HAP-1 (cell line): ENCODE results near the gene MYOG.

Experiments used
- DNase-seq, 2 experiments: peaks; one replicate each; pipeline ENCODE4 v3.0.0-alpha.2; 2016 to 2020; ENCODE audit warnings: low spot score in 2 of 2
- H3K27me3 ChIP-seq: fragments of 250-450 bp; sonication (Bioruptor Pico); 2 replicates; pipeline ENCODE4 v1.5.1; 2020; ENCODE audit warnings: low read depth, mild to moderate bottlenecking, moderate library complexity
- H3K36me3 ChIP-seq: fragments of 250-450 bp; sonication (Bioruptor Pico); replicated peaks from 2 replicates; pipeline ENCODE4 v1.5.1; 2020; ENCODE audit warnings: mild to moderate bottlenecking
- H3K4me1 ChIP-seq: fragments of 250-450 bp; sonication (Bioruptor Pico); 2 replicates; pipeline ENCODE4 v1.5.1; 2020; ENCODE audit warnings: mild to moderate bottlenecking
- H3K4me3 ChIP-seq: fragments of 250-450 bp; sonication (Bioruptor Pico); 2 replicates; pipeline ENCODE4 v1.5.1; 2020; ENCODE audit warnings: mild to moderate bottlenecking, moderate library complexity
- H3K9me3 ChIP-seq: fragments of 250-450 bp; sonication (Bioruptor Pico); 2 replicates; pipeline ENCODE4 v1.5.1; 2020; ENCODE audit warnings: mild to moderate bottlenecking, moderate library complexity
- in situ Hi-C: fragments of 300-500 bp; cut with MboI; formaldehyde crosslinking; loops from 3 replicates; pipeline ENCODE4 v1.14.3; 2020; ENCODE audit warnings: low sequenced_read_pairs, inconsistent platforms, mixed read lengths

The MYOG gene

DNA sequence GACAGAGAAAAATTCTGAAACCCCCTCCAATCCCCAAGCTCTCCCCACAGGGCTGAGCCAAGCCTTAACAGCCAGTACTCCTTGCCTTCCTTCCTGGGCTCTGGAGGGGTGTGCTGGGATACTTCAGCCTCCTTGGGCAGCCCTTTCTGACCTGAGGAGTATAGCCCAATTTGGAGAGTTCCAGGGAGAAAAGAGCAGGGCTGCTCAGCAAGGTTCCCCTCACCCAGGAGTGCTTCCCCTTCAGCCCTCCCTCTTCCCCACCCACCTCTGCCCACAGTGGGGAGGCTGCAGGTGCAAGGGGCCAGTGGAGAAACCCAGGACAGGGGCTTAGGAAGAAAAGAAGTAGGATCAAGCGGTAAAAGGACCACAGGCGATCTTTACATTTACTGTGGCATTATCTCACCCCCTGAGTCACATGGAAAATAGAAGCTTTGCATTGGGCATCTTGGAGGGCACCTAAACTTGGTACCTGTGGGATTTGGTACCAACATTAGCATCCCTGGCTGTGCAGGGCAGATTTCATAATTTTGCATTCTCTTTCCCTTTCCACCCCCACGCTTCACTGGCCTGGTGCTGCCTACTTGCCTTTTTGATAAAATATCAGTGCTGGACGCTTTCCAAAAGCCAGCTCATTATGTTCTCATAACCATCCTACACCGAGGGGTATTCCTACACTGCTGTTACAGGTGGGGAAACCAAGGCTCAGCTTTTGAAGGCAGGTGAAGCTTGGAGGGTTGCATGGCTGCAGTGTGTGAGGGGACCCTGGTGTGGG, 38.9 kb upstream of the MYOG start:
- DNase-seq = no peak
- Histone ChIP-seq H3K4me3 (no peak overlapping the region), H3K36me3 (no peaks in the 10 kb centered on the region), H3K9me3 (no peaks in the 10 kb centered on the region), H3K27me3 (peaks cover 50% of the 10 kb centered on the region), H3K4me1 (peaks cover 3% of the 10 kb centered on the region; the same call in 1 of the 2 replicates)
- in situ Hi-C loops = no loop called here

DNA sequence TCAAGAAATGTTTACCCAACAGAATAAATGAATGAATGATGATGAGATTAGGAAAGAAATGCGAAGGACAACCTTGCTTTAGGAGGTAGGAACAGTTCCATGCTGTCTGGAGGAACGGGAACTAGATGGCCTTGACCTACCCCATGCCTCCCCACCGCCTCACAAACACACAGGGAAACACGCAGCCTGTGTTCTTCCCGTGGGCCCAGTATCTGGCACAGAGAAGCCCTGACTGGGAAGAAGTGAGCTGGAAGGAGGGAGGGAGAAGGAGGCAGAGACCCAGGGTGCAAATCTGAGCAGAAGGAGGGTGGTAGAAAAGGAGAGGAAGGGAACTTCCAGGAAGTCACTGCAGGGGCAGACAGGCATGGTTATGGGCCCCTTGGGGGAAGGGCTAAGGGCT, 38.2 kb upstream of the MYOG start:
- no peaks in the 10 kb centered on the region for H3K36me3 ChIP-seq
- no peaks in the 10 kb centered on the region for H3K9me3 ChIP-seq
- H3K4me1 ChIP-seq = peaks cover 3% of the 10 kb centered on the region; the same call in 1 of the 2 replicates
- DNase-seq = no peak
- H3K4me3 ChIP-seq = no peak overlapping the region
- H3K27me3 ChIP-seq = peaks cover 52% of the 10 kb centered on the region
- in situ Hi-C loops = no loop called here

- Histone ChIP-seq H3K27me3 (peaks cover 48% of the 10 kb centered on the region), H3K9me3 (no peaks in the 10 kb centered on the region), H3K4me3 (no peak overlapping the region), H3K36me3 (no peaks in the 10 kb centered on the region), H3K4me1 (no peaks in the 10 kb centered on the region)
- no peak for DNase-seq
- in situ Hi-C loops = no loop called here
Observed at GRCh38 chr1:203122159-203122558, 36.3 kb upstream of the MYOG start.

- in situ Hi-C loops = no loop called here
- peaks cover 48% of the 10 kb centered on the region for H3K27me3 ChIP-seq
- no peak overlapping the region for H3K4me3 ChIP-seq
- no peaks in the 10 kb centered on the region for H3K4me1 ChIP-seq
- no peaks in the 10 kb centered on the region for H3K36me3 ChIP-seq
- no peak for DNase-seq
- no peaks in the 10 kb centered on the region for H3K9me3 ChIP-seq
Observed at GRCh38 chr1:203121186-203122015, 35.6 kb upstream of the MYOG start.

DNA sequence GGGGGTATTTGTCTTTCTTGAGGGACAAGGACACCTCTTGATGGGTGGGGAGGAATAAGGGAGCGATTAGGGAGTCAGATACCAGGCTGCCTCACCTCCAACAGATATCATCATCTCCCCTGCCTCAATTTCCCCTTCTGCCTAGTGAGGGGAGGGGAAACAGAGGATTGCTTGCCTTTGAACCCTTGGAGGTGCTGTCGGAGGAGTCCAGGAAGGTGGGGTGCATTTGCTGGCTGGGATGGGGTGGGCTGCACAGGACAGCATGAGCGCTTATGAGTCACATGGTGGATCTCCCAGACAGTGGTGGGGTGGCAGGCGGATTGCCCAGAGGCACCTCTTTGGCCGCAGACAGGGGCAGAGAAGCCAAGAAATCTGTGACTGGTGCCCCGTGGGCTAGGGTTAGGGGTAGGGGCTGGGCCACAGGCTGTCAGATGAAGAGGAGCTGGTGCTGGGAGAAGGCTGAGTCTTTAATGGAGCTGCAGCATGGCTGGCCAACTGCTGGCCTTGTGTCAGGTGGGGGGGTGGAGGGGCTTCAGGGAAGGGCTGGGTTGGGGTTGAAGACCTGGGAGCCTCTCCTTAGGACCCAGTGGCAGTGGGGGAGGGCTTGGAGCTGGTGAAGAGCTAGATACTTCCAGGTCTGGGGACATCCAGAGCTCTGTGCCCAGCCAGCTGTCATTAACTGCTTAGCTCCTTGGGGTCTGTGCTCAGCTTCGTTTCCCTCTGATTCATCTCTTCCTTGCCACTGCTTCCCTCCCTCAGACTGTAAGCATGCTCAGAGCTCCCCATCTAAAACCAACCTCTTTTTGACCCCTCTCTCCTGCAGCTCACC, 34.7 kb upstream of the MYOG start:
- no peaks in the 10 kb centered on the region for H3K36me3 ChIP-seq
- no peaks in the 10 kb centered on the region for H3K9me3 ChIP-seq
- in situ Hi-C loops = no loop called here
- DNase-seq = no peak
- H3K27me3 ChIP-seq = peaks cover 45% of the 10 kb centered on the region
- H3K4me3 ChIP-seq = no peak overlapping the region
- no peaks in the 10 kb centered on the region for H3K4me1 ChIP-seq

- Histone ChIP-seq H3K27me3 (peaks cover 36% of the 10 kb centered on the region), H3K4me3 (no peak overlapping the region), H3K9me3 (no peaks in the 10 kb centered on the region), H3K4me1 (no peaks in the 10 kb centered on the region), H3K36me3 (no peaks in the 10 kb centered on the region)
- peak; percentile 49 to 89 for DNase-seq
- in situ Hi-C loops = loop anchor here (5.0 kb wide), 1 partner anchor 99 kb away; no protein-coding TSS in a partner anchor
Observed at GRCh38 chr1:203117611-203118575, 32.1 kb upstream of the MYOG start.

- Histone ChIP-seq H3K36me3 (no peaks in the 10 kb centered on the region), H3K4me1 (no peaks in the 10 kb centered on the region), H3K9me3 (no peaks in the 10 kb centered on the region), H3K4me3 (no peak overlapping the region), H3K27me3 (peaks cover 46% of the 10 kb centered on the region)
- in situ Hi-C loops = loop anchor here (5.0 kb wide), 1 partner anchor 101 kb away; no protein-coding TSS in a partner anchor
- DNase-seq = no peak
Observed at GRCh38 chr1:203116091-203116820, 30.4 kb upstream of the MYOG start.

GRCh38 chr1:203114202-203114601, 28.4 kb upstream of the MYOG start:
- Histone ChIP-seq H3K4me1 (no peaks in the 10 kb centered on the region), H3K9me3 (no peaks in the 10 kb centered on the region), H3K36me3 (no peaks in the 10 kb centered on the region), H3K4me3 (no peak overlapping the region), H3K27me3 (peaks cover 62% of the 10 kb centered on the region)
- in situ Hi-C loops = no loop called here
- no peak for DNase-seq

DNA sequence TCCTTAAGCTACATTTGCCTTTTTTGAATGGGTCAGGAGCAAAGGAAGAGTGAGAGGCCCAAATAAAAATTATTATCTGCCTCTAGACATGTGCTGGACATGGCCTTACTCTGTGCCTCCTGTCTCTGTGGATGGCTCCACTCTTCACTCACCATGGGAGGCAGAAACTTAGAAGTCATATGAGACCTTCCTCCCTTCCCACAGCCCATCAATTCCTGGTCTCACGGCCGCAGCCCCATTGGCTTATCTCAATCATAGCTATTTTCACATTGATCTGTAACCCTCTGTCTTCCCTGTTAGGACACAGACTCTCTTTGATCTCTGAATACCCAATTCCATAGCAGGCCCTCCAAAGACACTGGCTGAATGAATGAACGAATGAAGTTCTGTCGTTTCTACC, 27.5 kb upstream of the MYOG start:
- in situ Hi-C loops = no loop called here

DNA sequence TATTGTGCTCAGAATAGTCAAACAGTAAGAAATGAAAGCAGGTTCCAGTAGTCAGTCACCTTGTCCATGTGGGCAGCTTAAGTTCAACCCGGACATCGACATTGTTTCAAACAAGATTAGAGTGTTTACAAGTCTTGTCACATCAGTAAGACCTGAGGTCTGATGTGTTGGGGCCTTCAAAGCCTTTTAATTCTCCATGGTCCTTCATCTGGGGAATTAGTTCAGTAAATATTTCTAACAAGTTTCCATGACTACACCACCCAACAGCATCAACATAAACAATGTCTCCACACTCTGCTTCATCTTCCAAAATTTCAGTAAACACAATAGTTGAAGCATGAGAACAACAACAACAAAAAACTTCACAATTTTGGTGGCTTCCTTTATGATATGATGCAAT, 26.7 kb upstream of the MYOG start:
- no peaks in the 10 kb centered on the region for H3K36me3 ChIP-seq
- no peaks in the 10 kb centered on the region for H3K4me1 ChIP-seq
- no peak overlapping the region for H3K4me3 ChIP-seq
- H3K9me3 ChIP-seq = no peaks in the 10 kb centered on the region
- in situ Hi-C loops = no loop called here
- DNase-seq = no peak
- peaks cover 72% of the 10 kb centered on the region for H3K27me3 ChIP-seq

More for the DNA sequence above, 27.5 kb upstream of the MYOG start:
- H3K4me3 ChIP-seq = no peak overlapping the region
- no peaks in the 10 kb centered on the region for H3K36me3 ChIP-seq
- no peaks in the 10 kb centered on the region for H3K4me1 ChIP-seq
- DNase-seq = no peak
- peaks cover 68% of the 10 kb centered on the region for H3K27me3 ChIP-seq
- H3K9me3 ChIP-seq = no peaks in the 10 kb centered on the region

GRCh38 chr1:203104789-203105390, 19.1 kb upstream of the MYOG start:
- no peak for DNase-seq
- Histone ChIP-seq H3K4me3 (no peak overlapping the region), H3K4me1 (no peaks in the 10 kb centered on the region), H3K36me3 (no peaks in the 10 kb centered on the region), H3K27me3 (peaks cover 19% of the 10 kb centered on the region), H3K9me3 (no peaks in the 10 kb centered on the region)
- in situ Hi-C loops = no loop called here
